Measurements from ENCODE around the gene FAM219B. TPM values are rescaled to one million over a fixed set of nuclear protein-coding genes. Genes with fewer than 3 reads are reported as not detected.
"Not testable (repeated sequence)": the region's sequence is repeated elsewhere in the genome, so short reads cannot be mapped to it uniquely, and the experiment has no call there.

The FAM219B gene
- polyA plus RNA-seq, 1 experiment = 38.2 TPM

- H3K27ac ChIP-seq (ENCODE audit: low read depth, low read length) = peak overlapping the region; percentile 39
- H3K9me3 ChIP-seq (ENCODE audit: control insufficient read depth, insufficient read depth, low read length) = no peaks in the 10 kb centered on the region; the same call in 1 of the 2 replicates
- TF ChIP-seq CTCF (IDR thresholded peaks at IDR 0.05; ENCODE audit: low read depth, low read length) = peak; percentile 85
- H3K27me3 ChIP-seq (ENCODE audit: control insufficient read depth, insufficient read depth, low read length) = no peaks in the 10 kb centered on the region
- peak; percentile 26 for DNase-seq (ENCODE audit: low read depth, low spot score)
- CTCF ChIA-PET = interaction anchor here (0.6 to 4.5 kb wide), 46 partner anchors 8 to 772 kb away, joined by 3 to 61 read pairs (median 5); partner anchors contain the start of genes MPI, PPCDC, SCAMP2 and UBL7
- no peak overlapping the region for H3K4me3 ChIP-seq (ENCODE audit: low read depth, low read length)
- POLR2A ChIA-PET = interaction anchor here (0.6 to 1.7 kb wide), 3 partner anchors 12 to 36 kb away, joined by 3 to 4 read pairs (median 4); partner anchors contain the start of gene MPI
Measured at GRCh38 chr15:74901612-74902063, 5.0 kb downstream of the FAM219B start.

DNA sequence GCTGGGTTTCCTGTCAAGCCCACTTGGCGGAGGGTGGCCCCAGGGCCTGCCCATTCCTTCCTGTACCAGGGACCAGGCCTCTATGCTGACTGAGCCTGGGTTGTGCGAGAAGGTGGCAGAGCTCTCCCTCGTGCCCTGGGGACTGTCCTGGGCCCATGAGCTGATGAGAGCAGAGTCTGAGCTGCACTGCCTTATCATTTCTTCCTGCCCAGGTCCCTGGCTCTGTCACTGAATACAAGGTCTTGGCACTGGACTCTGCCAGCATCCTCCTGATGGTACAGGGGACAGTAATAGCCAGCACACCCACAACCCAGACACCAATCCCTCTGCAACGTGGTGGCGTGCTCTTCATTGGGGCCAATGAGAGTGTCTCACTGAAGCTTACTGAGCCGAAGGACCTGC lies 9.3 kb downstream of the FAM219B start:
- Histone ChIP-seq H3K4me3 (ENCODE audit: low read depth, low read length) (no peak overlapping the region), H3K9me3 (ENCODE audit: control insufficient read depth, insufficient read depth, low read length) (no peaks in the 10 kb centered on the region), H3K27ac (ENCODE audit: low read depth, low read length) (no peak overlapping the region), H3K27me3 (ENCODE audit: control insufficient read depth, insufficient read depth, low read length) (no peaks in the 10 kb centered on the region)
- DNase-seq (ENCODE audit: low read depth, low spot score) = no peak
- ChIA-PET POLR2A (interaction anchor here (2.1 kb wide), 1 partner anchor 9 kb away, joined by 7 read pairs; the partner anchor contains the start of gene FAM219B), CTCF (interaction anchor here (1.0 kb wide), 1 partner anchor 53 kb away, joined by 3 read pairs; no protein-coding TSS in a partner anchor)
- TF ChIP-seq CTCF (IDR thresholded peaks at IDR 0.05; ENCODE audit: low read depth, low read length) = no peak

DNA sequence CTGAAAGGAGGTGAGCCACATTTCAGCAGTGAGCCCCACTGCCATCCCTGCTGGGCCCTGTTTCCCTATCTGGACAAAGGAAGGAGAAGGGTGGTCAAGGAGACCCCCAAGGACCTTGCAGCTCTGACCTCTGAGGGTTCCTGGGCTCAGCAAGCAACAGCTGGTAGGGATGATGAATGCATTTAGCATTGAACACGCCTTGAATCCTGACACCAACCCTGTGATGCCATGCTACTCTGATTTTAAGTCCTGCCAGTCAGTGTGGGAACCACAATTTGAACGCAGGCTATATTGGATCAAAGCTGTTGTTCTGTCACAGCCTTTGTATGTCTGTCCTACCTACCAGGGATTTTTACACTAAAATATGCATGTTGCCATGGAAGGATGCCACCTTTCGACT lies 10.3 kb downstream of the FAM219B start:
- no peak overlapping the region for H3K4me3 ChIP-seq (ENCODE audit: low read depth, low read length)
- no peak for DNase-seq (ENCODE audit: low read depth, low spot score)
- TF ChIP-seq CTCF (IDR thresholded peaks at IDR 0.05; ENCODE audit: low read depth, low read length) = no peak
- no peaks in the 10 kb centered on the region for H3K9me3 ChIP-seq (ENCODE audit: control insufficient read depth, insufficient read depth, low read length)
- POLR2A ChIA-PET = interaction anchor here (1.4 kb wide), 1 partner anchor 26 kb away, joined by 4 read pairs; no protein-coding TSS in a partner anchor
- H3K27me3 ChIP-seq (ENCODE audit: control insufficient read depth, insufficient read depth, low read length) = no peaks in the 10 kb centered on the region
- no peak overlapping the region for H3K27ac ChIP-seq (ENCODE audit: low read depth, low read length)
- CTCF ChIA-PET = no interaction called here

DNA sequence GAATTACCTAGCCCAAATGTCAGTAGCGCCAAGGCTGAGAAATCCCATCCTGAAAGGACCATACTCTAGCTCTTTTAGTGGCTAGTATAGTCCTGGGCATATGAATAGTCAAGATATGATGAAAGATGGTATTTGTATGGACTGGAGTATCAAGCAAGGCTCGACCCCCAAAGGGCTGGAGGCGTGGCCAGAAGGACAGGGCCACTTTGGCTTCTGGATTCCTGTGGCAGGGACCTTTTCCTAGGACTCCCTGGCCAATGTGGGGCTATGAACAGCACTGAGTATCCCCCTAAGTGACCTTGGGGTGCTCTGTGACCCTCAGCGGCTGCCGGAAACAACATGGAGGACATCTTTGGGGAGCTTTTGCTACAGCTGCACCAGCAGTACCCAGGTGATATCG lies 10.8 kb downstream of the FAM219B start:
- no peak overlapping the region for H3K27ac ChIP-seq (ENCODE audit: low read depth, low read length)
- TF ChIP-seq CTCF (IDR thresholded peaks at IDR 0.05; ENCODE audit: low read depth, low read length) = no peak
- no peak overlapping the region for H3K4me3 ChIP-seq (ENCODE audit: low read depth, low read length)
- ChIA-PET CTCF (no interaction called here), POLR2A (interaction anchor here (1.4 kb wide), 1 partner anchor 26 kb away, joined by 4 read pairs; no protein-coding TSS in a partner anchor)
- no peak for DNase-seq (ENCODE audit: low read depth, low spot score)
- no peaks in the 10 kb centered on the region for H3K27me3 ChIP-seq (ENCODE audit: control insufficient read depth, insufficient read depth, low read length)
- no peaks in the 10 kb centered on the region for H3K9me3 ChIP-seq (ENCODE audit: control insufficient read depth, insufficient read depth, low read length)

DNA sequence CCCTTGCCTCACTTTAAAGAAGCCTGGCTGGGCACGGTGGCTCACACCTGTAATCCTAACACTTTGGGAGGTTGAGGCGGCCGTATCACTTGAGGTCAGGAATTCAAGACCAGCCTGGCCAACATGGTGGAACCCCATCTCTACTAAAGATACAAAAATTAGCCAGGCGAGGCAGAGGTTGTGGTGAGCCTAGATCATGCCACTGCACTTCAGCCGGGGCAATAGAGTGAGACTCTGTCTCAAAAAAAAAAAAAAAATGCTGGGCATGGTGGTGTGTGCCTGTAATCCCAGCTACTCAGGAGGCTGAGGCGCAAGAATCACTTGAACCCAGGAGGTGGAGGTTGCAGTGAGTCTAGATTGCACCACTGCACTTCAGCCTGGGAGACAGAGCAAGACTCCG lies 12.3 kb downstream of the FAM219B start:
- H3K27ac ChIP-seq (ENCODE audit: low read depth, low read length); CTCF ChIA-PET: not testable (repeated sequence)
- POLR2A ChIA-PET = interaction anchor here (1.1 kb wide), 1 partner anchor 12 kb away, joined by 3 read pairs; no protein-coding TSS in a partner anchor

More for the DNA sequence above, 12.3 kb downstream of the FAM219B start:
- not testable (repeated sequence) for DNase-seq (ENCODE audit: low read depth, low spot score); H3K9me3 ChIP-seq (ENCODE audit: control insufficient read depth, insufficient read depth, low read length); H3K27me3 ChIP-seq (ENCODE audit: control insufficient read depth, insufficient read depth, low read length); H3K4me3 ChIP-seq (ENCODE audit: low read depth, low read length)

Measured in AG04450 (cell line).